DMS153 treated with DMSO at 0.1 percent for 48 hours (cell line): Measurements from ENCODE around the gene METTL25B.
"Not testable (repeated sequence)": the region's sequence is repeated elsewhere in the genome, so short reads cannot be mapped to it uniquely, and the experiment has no call there.

Source experiments
- DNase-seq: peaks from one replicate; lab custom pipeline; 2025; ENCODE audit not compliant: unreplicated experiment; lab: John Stamatoyannopoulos, UW

Gene METTL25B

DNA sequence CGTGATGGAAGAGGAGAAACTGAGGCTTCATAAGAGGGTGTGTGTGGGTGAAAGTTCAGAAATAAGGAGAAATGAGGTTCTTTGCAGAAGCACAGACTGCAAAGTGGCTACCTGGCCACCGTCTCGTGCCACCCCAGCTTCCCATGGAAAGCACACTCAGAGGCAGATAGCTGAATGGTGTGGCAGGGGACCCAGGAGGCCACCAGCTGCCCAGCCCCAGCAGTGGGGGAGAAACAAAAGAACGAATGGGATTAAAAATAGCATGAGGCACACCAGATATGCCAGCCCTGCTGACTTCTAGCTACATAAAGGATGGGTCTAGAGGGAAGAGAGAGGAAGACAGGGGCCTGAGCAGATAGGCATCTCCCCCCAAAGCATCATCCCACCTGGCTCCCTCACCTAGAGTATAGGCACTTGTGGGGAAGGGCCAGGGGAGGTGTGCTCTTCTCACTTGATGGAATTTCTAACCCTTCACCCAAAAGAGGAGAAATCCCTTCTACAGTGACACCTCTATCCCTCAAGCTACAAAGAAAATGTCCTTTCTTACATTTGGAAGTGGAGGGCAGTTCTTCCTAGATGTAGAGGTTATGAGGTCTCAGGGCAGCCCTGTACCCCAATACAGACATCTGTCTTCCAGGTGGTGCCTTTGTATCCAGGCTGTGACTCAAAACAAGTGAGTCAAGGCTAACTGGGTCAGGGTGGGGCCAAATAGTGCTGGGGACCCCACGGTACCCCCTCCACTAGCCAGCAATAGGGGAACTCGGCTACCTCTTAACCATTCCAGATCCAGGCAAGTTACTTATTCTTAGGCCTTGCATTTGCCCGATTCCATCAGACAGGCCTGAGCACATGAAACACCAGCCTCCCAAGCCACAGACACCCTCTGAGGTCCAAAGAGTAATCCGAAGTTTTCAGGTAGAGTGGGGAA, 19.7 kb downstream of the METTL25B start:
- DNase-seq: no peak

DNA sequence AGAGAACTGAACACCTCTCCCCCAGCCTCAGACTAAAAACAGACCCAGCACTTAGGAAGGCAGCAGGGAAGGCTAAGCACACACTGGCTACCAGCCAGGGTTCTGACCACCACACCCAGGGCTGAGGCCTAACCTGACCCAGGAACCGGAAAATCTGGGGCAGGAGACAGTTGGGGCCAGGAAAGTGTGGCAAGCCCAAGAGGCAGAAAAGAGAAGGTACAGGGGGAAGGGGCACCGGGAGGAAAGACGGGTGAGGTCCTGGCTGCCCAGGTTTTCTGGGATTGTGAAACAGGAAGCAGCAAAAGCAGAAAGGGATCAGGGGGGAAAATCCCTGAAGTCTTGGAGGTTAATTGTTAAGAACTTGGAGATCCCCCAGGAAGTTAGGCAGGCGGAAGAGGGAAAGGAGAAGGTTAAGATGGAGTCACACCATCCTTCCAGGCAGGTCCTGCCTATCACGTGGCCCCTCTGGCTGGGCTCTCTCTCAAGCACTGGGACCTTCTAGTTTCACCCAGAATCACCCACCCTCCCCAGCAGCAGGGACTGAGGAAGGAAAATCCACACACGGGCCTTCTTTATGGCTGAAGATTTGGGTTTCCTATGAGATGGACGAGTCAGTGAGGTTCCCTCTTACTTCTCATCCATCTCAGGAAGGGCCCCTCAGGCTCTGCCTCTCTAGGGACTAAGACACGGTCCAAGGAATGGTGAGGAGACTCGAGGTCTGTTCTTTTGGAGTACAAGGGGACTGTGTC, 20.6 kb downstream of the METTL25B start:
- DNase-seq: no peak

DNA sequence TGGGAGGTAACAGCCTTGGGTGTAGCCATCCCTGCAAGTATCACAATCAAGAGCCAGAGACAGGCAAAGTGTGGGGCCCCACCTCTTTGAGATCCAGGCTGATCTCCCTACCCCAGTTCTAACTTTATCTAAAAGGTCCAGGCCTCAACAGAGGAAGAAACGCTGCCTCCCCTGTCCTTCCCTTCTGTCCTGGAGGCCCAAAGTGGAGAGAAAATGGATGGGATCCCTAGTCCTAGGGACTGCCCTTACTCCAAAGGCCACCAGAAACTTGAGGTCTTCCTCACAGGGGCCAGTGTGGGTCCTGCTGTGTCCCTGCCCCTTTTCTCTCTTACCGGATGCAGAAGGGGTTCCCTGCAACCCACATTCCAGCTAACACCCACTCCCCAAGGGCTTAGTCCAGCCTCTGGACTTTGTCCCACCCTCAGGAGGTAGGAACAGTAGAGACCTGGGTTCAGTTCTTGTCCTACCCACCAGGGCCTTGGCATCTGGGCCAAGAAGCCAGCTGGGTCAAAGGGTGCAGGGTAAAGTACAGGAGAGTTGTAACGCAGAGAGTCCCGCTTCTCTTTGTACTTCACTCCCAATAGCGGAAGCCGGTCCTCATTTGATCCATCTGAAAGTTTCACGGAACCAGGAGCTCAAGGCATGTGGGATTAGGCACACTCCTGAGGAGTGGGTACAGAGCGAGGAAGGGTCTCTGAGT, 21.3 kb downstream of the METTL25B start:
- DNase-seq: no peak

DNA sequence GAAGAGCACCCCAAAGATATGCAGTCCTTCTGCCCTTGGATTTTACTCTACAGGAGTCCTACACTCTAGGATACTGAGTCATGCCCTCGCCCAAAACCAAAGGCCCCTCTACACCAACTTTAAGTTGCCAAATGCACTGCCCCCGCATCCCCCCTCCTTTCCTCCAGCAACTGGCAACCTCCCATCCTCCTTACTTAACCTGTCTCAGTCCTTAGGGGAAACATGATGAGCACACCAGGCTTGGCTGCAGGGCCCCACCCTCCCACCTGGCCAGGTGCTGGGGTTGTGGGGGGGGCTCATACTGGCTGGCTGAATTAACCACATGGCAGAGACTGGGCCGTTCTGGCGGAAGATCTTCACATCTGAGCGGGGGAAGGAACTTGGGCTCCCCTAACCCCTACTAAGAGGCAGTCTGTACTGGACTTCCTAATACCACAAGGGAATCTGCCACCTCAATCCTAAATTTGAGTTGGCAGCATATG, 22.0 kb downstream of the METTL25B start:
- no peak for DNase-seq

DNA sequence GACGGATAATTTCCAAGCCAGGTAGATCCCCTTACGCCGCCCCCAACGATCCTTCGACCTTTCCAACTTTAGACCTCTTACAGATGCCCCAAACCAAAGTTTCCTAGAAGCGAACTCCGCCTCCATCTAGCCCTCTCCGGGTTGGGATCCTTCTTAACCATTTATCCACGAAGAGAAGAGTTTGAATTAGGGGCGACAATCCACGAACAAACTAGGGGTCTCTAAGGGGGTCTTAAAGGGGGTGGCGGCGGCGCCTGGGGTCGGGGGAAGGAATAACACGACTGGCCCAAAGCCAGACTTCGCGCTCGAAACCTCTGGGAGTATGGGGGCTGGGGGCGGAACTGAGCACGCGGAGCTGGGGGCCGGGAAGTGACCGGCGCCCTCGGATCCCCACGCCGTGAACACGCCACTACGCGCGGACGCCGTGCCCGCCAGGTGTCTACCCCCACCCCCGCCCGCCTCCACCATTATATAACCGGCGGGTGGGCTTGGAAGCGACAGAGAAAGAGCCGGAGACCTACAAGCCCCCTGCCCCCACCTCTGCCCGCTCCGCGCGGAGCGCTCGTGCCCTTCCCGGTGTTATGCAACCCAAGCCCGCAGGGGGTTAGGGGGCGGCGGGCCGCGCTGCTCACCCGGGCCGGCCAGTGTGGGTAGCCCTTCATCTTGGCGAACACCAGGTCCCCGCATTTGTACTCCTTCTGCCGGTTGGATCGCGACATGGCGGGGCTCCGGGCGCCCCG, 22.6 kb downstream of the METTL25B start:
- no peak for DNase-seq

DNA sequence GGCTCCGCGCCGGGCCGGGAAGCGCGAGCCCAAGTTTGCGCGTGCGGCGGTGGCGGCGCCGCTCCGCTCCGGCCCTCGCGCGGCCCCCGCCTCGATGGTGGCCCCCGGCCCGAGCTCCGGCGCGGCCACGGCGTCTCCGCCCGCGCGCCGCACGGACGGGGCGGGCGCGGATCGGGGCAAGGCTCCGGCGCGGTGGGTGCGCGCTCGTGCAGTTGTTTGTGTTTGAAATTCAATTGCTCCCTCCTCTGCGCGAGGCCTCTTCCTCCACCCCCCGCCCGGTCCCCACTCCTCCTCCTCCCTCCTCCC, 23.1 kb downstream of the METTL25B start, which contains the start of gene HDGF:
Gene HDGF, minus strand, starts transcription at position 225 of the 306 bp plus-strand sequence. CDS start 246 bp downstream, outside the sequence.
- no peak for DNase-seq

DNA sequence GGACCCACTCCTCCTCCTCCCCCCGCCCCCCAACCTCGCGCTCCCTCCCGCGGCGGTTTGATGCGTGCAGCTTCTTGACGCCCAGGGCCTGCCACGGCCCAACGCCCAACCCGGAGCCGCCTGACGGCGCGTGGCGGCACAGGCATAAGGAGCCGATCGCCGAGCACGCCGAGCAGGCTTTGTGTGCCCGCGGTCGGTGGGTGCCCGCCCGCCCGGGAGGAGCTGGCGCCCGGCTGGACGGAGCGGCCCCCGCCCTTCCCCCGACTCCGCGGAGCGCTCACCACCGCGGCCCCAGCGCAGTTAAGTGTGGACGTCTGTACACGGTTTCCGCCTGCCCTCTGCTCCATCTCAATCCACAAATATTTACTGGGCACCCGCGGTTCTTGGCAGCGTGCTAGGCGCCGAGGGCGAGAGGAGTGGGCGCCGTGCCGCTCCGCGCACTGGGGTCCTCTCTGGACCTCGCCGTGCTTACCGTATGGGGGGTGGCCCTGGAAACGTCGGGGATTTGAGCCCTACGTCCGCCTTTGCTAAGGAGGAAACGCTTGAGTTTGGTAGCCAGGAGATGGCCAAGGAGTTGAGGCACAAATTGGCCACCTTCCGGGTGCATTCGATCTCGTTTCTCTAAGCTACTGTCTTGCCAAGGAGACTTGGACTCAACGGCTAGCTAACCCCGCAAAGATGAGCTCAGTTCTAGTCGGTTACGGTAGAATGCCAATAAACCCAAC, 23.6 kb downstream of the METTL25B start:
- peak; percentile 85 for DNase-seq

DNA sequence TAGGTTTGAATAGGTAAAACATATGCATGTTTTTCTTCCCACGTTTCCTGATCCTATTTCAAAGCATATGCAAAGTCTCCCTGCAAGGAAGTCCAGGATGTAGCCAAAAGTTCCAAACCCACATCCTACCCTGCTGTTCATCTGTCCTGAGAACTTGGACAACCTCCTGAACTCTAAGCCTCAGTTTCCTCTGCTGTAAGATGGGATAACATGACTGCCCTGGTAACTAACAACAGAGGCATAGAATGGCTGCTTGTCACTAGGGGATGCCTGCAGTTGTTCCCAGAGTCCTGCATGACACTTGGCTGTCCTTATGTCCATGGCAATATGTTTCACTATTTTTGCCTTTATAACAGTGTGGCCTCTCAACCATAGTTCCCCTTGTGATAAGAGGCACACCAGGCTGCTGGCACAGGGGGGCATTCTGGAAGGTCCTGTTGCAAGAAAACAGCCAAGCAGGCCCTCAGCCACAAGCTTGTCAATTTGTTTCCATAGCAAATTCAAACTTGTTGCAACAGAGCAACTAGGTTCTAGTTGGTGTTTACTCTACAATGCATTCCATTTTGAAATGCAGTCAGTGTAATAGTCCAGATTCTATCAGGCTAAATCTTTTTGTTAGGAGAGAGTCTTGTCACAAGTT, 24.7 kb downstream of the METTL25B start:
- DNase-seq: no peak

DNA sequence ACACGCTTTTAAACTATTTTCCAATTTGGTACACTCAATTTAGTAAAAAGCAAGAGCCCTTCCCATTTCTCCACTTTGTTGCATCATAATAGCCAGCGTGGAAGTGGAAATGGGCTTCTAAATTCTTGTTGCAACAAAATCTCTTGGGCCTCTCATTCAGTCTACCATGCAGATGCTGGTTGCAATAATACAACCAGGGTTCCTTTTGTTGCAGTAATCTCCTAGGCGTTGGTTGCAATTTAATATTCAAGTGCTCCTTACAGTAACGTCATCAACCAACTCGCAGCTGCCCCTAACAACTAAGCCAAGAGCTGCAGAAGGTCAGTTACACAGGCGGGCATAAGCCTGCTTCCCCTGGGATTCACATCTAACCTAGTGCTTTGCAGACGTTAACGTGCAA, 25.9 kb downstream of the METTL25B start:
- DNase-seq: no peak

DNA sequence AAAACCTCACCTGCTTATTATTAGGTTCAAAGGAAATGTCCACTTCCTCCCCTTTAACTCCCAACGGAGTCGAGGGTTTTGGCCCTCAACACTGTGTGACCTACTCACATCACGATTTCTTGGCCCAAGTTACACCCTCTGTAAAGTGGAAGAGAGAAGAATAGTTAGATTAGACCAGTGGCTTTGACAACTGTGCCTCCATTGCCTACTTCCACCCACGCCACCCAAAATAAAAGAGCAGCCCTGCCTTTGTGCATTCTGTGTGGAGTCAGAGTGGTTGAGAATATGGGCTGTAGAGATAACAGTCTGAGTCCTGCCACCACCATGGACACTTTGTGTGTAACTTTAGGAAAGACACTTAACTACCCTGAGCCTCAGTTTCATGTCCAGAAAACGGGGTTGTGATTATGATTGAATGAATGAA, 27.3 kb downstream of the METTL25B start:
- no peak for DNase-seq

DNA sequence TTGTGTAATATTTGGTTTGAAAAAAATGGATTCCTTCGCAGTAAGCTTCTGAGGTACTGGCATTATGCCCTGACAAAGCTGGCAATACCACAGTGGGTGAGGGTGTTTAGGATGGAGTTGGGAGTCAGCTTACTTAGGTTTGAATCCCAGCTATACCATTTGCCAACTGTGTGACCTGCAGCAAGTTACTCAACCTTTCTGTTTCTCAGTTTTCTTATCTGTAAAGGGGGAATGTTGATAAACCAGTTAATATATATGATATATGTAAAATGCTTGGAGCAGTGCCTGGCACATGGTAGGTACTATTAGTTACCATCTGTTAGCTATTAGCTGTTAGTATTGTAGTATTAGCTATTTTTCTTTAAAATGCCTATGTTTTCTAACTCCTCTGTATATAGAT, 28.1 kb downstream of the METTL25B start:
- DNase-seq: no peak

DNA sequence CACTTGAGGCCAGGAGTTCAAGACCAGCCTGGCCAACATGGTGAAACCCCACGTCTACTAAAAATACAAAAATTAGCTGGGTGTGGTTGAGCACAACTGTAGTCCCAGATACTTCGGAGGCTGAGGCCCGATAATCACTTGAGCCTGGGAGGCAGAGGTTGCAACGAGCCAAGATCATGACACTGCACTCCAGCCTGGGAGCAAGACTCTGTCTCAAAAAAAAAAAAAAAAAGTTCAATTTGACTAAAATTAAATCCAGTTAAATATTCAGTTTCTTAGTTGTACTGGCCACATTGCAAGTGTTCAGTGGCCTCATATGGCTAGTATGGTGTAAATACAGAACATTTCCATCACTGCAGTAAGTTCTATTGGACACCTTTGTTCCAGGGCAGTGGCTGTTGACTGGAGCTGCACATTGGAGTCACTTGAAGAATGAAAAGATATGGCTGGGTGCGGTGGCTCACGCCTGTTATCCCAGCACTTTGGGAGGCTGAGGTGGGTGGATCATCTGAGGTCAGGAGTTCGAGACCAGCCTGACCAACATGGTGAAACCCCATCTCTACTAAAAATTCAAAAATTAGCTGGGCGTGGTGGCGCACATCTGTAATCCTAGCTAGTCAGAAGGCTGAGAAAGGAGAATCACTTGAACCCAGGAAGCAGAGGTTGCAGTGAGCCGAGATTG, 29.4 kb downstream of the METTL25B start:
- DNase-seq: not testable (repeated sequence)

DNA sequence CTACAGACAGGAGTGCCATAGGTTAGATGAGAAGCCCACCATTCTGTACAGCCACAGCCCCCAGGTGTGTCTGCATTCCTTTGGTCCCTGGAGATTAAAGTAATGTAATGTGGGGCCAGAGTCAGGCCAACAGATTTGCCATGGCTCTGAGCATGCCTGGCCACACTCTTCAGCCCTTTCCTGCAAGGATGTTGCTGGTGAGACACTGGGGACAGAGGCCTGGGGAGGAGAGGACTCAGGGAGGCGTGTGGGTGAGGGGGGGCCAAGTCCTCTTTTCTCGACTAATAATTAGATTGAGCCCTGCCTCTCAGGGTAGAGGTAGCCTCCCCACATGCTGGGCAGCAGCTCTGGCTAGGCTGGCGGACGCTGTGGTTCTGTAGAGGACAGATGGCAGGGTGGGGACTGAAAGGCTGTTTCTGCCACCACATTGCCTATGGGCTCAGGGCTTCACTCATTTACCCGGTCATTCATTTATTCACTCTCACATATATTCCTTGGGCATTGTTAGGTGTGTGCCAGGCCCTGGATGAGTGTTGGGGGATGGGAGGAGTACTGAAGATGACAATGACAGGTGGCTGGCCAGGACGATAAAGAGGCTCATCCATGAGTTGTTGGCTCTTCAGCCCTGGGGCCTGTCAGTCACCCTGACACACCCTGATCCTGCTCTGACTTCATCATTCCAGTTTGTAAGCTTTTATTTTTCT, 32.0 kb downstream of the METTL25B start:
- no peak for DNase-seq

DNA sequence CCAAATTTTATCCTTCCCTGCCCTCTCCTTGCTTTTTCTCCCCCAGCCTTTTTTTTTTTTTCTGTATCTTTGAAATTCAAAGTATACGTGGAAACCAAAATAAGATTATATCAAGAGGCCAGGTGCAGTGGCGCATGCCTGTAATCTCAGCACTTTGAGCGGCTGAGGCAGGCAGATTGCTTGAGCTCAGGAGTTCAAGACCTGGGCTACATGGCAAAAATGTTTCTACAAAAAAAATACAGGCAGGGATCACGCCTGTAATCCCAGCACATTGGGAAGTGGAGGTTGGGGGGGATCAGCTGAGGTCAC, 32.5 kb downstream of the METTL25B start:
- no peak for DNase-seq

DNA sequence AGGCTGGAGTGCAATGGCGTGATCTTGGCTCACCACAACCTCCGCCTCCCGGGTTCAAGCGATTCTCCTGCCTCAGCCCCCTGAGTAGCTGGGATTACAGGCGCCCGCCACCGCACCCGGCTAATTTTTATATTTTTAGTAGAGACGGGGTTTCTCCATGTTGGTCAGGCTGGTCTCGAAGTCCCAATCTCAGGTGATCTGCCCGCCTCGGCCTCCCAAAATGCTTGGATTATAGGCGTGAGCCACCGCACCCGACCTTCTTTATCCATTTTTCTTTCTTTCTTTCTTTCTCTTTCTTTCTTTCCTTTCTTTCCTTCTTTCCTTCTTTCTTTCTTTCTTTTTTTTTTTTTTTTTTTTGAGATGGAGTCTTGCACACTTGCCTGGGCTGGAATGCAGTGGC, 36.9 kb downstream of the METTL25B start:
- not testable (repeated sequence) for DNase-seq

DNA sequence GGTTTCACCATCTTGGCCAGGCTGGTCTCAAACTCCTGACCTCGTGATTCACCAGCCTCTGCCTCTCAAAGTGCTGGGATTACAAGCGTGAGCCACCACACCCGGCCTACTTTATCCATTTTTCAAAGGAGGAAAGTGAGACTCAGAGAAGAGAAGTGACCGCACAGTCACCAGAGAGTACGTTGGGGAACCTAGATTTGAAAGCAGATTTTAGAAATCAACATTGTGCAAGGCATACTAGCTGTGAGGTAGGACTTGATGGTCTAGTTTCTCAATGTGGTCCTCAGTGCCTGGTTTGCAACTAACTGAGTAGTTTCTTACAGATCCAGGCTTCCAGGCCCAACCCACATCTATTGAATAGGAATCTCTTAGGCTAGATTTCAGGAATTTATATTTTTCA, 37.4 kb downstream of the METTL25B start:
- DNase-seq: no peak

DNA sequence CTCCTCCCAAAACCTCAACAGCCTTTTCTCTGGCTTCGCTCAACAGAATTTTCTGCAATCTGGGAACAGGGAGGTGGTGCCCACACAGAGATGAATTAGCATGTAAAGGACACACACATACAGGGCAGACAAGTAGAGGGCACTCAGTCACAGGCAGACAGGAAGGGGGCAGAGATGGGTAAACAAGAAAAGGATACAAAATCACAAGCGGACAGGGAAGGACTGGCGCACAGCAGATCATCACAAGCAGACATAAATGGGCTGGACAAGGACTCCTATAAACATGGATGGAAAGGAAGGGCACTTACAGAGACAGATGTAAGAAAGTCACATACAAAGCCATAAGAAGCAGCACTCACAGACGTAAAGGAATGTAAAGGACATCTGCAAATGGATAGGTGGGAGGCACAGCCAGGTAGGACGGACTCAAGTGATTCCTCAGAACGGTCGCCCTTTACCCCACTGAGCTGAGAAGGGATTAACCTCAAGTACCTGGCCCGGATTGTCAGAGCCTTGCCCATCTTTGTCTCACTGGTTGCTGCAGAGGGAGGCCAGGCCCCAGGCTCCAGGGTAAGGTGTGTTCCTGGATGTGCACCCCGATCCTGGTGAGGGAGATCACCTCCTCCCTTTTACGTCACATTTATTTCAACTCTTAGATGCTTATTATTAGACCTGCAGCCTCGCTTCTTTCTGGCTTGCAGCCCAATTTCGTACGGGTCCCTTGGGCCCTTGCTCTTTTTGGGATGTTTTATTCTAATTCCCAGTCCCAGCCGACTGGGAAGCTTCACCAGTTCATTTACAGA, 38.2 kb downstream of the METTL25B start:
- DNase-seq: peak; percentile 31
